CD4-positive, alpha-beta T cell treated with Interleukin-1 beta for 1 hour (primary cell): ENCODE data around the gene RAB13.

Experiments used
- DNase-seq, 2 donors: peaks; one replicate each; pipeline ENCODE4 v3.0.0-alpha.2; 2020 to 2022

RAB13 gene

GRCh38 chr1:153932156-153933131 is 53.7 kb downstream of the RAB13 start:
- DNase-seq: no peak
